Measurements from ENCODE around the gene KCNJ16. TPM values are rescaled to one million over a fixed set of nuclear protein-coding genes. Genes with fewer than 3 reads are reported as not detected.

KCNJ16 gene
- total RNA-seq, 4 donors from 2014 or later: 2.4 to 36.2 (median 22.4) TPM

- 48 to 57% methylated on average over 6 of the region's 6 CpGs for WGBS, 2 donors
- no peaks in the 10 kb centered on the region for H3K27me3 ChIP-seq
- no peaks in the 10 kb centered on the region for H3K36me3 ChIP-seq
- no peak for DNase-seq (ENCODE audit: low spot score in 2 of 2)
- peak overlapping the region in 2 of 4 donors; percentile 54 to 64 for H3K27ac ChIP-seq
- no peaks in the 10 kb centered on the region for H3K9me3 ChIP-seq
- TF ChIP-seq EP300 (IDR thresholded peaks at IDR 0.05) (no peak), POLR2A (IDR thresholded peaks at IDR 0.05) (no peak), CTCF (IDR thresholded peaks at IDR 0.05) (no peak)
- no peaks in the 10 kb centered on the region for H3K4me1 ChIP-seq
- no peak overlapping the region for H3K4me3 ChIP-seq
Observed at GRCh38 chr17:70158591-70158990, 83.6 kb downstream of the KCNJ16 start.

GRCh38 chr17:70159980-70160379, 85.0 kb downstream of the KCNJ16 start:
- H3K4me3 ChIP-seq: no peak overlapping the region
- no peak overlapping the region for H3K27ac ChIP-seq
- 53 to 61% methylated on average over 2 of the region's 2 CpGs for WGBS, 2 donors
- no peaks in the 10 kb centered on the region for H3K9me3 ChIP-seq
- H3K4me1 ChIP-seq: no peaks in the 10 kb centered on the region
- H3K36me3 ChIP-seq: no peaks in the 10 kb centered on the region
- TF ChIP-seq EP300 (IDR thresholded peaks at IDR 0.05) (no peak), POLR2A (IDR thresholded peaks at IDR 0.05) (no peak), CTCF (IDR thresholded peaks at IDR 0.05) (no peak)
- H3K27me3 ChIP-seq: no peaks in the 10 kb centered on the region
- DNase-seq (ENCODE audit: low spot score in 2 of 2): no peak

GRCh38 chr17:70161519-70161918, 86.5 kb downstream of the KCNJ16 start:
- DNase-seq (ENCODE audit: low spot score in 2 of 2): no peak
- WGBS, 2 donors: 79 to 95% methylated on average over 1 of the region's 1 CpG
- Histone ChIP-seq H3K4me3 (no peak overlapping the region), H3K27me3 (no peaks in the 10 kb centered on the region), H3K9me3 (no peaks in the 10 kb centered on the region), H3K4me1 (no peaks in the 10 kb centered on the region), H3K27ac (no peak overlapping the region), H3K36me3 (no peaks in the 10 kb centered on the region)
- TF ChIP-seq POLR2A (IDR thresholded peaks at IDR 0.05) (no peak), CTCF (IDR thresholded peaks at IDR 0.05) (no peak), EP300 (IDR thresholded peaks at IDR 0.05) (no peak)

GRCh38 chr17:70165383-70165782, 90.4 kb downstream of the KCNJ16 start:
- peaks cover 0 to 14% (median 2%) of the 10 kb centered on the region in 4 donors for H3K4me1 ChIP-seq
- H3K27ac ChIP-seq: no peak overlapping the region
- TF ChIP-seq EP300 (IDR thresholded peaks at IDR 0.05): no peak
- TF ChIP-seq POLR2A (IDR thresholded peaks at IDR 0.05): no peak
- no peak for TF ChIP-seq CTCF (IDR thresholded peaks at IDR 0.05)
- WGBS, 2 donors: 92 to 94% methylated on average over 2 of the region's 2 CpGs
- no peaks in the 10 kb centered on the region for H3K9me3 ChIP-seq
- no peak for DNase-seq (ENCODE audit: low spot score in 2 of 2)
- no peak overlapping the region for H3K4me3 ChIP-seq
- H3K36me3 ChIP-seq: no peaks in the 10 kb centered on the region
- peaks cover 0 to 2% of the 10 kb centered on the region in 2 donors for H3K27me3 ChIP-seq

- Histone ChIP-seq H3K27me3 (peaks cover 0 to 11% of the 10 kb centered on the region in 2 donors), H3K4me1 (peaks cover 0 to 22% (median 2%) of the 10 kb centered on the region in 4 donors), H3K27ac (no peak overlapping the region), H3K4me3 (no peak overlapping the region), H3K9me3 (no peaks in the 10 kb centered on the region), H3K36me3 (no peaks in the 10 kb centered on the region)
- DNase-seq (ENCODE audit: low spot score in 2 of 2): no peak
- 83 to 92% methylated on average over 4 of the region's 4 CpGs for WGBS, 2 donors
- no peak for TF ChIP-seq CTCF (IDR thresholded peaks at IDR 0.05)
- no peak for TF ChIP-seq EP300 (IDR thresholded peaks at IDR 0.05)
- TF ChIP-seq POLR2A (IDR thresholded peaks at IDR 0.05): no peak
Observed at GRCh38 chr17:70166615-70167014, 91.6 kb downstream of the KCNJ16 start.
